ENCODE measurements around the gene IL34.

The IL34 gene

GRCh38 chr16:70657956-70658355, 11.6 kb downstream of the IL34 start:
- Histone ChIP-seq H3K9ac (ENCODE audit: low read depth, low read length) (no peak overlapping the region), H3K79me2 (ENCODE audit: insufficient read depth, low read length) (no peaks in the 10 kb centered on the region), H3K4me1 (ENCODE audit: insufficient read depth, low read length) (peaks cover 6% of the 10 kb centered on the region), H3K4me3 (ENCODE audit: low read depth in 1 of 2, low read length in 2 of 2) (no peak overlapping the region), H3K27ac (ENCODE audit: low read length) (no peak overlapping the region), H2AFZ (ENCODE audit: low read depth, low read length) (no peak overlapping the region), H3K36me3 (ENCODE audit: insufficient read depth, low read length) (no peaks in the 10 kb centered on the region), H3K4me2 (ENCODE audit: insufficient read depth, low read length) (no peak overlapping the region), H3K9me3 (ENCODE audit: insufficient read depth, low read length, severe bottlenecking) (no peaks in the 10 kb centered on the region), H3K27me3 (ENCODE audit: insufficient read depth, low read length, poor library complexity) (no peaks in the 10 kb centered on the region), H4K20me1 (ENCODE audit: insufficient read depth, low read length) (no peaks in the 10 kb centered on the region)
- no peak for DNase-seq
- TF ChIP-seq EZH2 (IDR thresholded peaks at IDR 0.05; ENCODE audit: borderline replicate concordance, low read depth, low read length, severe bottlenecking), result no peak
- TF ChIP-seq, protein P1, sequence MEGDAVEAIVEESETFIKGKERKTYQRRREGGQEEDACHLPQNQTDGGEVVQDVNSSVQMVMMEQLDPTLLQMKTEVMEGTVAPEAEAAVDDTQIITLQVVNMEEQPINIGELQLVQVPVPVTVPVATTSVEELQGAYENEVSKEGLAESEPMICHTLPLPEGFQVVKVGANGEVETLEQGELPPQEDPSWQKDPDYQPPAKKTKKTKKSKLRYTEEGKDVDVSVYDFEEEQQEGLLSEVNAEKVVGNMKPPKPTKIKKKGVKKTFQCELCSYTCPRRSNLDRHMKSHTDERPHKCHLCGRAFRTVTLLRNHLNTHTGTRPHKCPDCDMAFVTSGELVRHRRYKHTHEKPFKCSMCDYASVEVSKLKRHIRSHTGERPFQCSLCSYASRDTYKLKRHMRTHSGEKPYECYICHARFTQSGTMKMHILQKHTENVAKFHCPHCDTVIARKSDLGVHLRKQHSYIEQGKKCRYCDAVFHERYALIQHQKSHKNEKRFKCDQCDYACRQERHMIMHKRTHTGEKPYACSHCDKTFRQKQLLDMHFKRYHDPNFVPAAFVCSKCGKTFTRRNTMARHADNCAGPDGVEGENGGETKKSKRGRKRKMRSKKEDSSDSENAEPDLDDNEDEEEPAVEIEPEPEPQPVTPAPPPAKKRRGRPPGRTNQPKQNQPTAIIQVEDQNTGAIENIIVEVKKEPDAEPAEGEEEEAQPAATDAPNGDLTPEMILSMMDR (IDR thresholded peaks at IDR 0.05; ENCODE audit: borderline replicate concordance, extremely low read depth, low read length, poor library complexity, severe bottlenecking), result no peak
- no peak for ATAC-seq (ENCODE audit: insufficient read depth, low read depth)

- peaks cover 4% of the 10 kb centered on the region for H3K4me1 ChIP-seq (ENCODE audit: insufficient read depth, low read length)
- no peak overlapping the region for H3K27ac ChIP-seq (ENCODE audit: low read length)
- H4K20me1 ChIP-seq (ENCODE audit: insufficient read depth, low read length), result no peaks in the 10 kb centered on the region
- H3K4me2 ChIP-seq (ENCODE audit: insufficient read depth, low read length), result no peak overlapping the region
- no peak for DNase-seq
- peaks cover 7% of the 10 kb centered on the region for H3K36me3 ChIP-seq (ENCODE audit: insufficient read depth, low read length)
- no peak overlapping the region for H3K4me3 ChIP-seq (ENCODE audit: low read depth in 1 of 2, low read length in 2 of 2)
- H3K9me3 ChIP-seq (ENCODE audit: insufficient read depth, low read length, severe bottlenecking), result no peaks in the 10 kb centered on the region
- H2AFZ ChIP-seq (ENCODE audit: low read depth, low read length), result no peak overlapping the region
- H3K79me2 ChIP-seq (ENCODE audit: insufficient read depth, low read length), result no peaks in the 10 kb centered on the region
- H3K27me3 ChIP-seq (ENCODE audit: insufficient read depth, low read length, poor library complexity), result no peaks in the 10 kb centered on the region
- TF ChIP-seq, protein P1 (IDR thresholded peaks at IDR 0.05; ENCODE audit: borderline replicate concordance, extremely low read depth, low read length, poor library complexity, severe bottlenecking), result no peak
- no peak for TF ChIP-seq EZH2 (IDR thresholded peaks at IDR 0.05; ENCODE audit: borderline replicate concordance, low read depth, low read length, severe bottlenecking)
- no peak overlapping the region for H3K9ac ChIP-seq (ENCODE audit: low read depth, low read length)
- no peak for ATAC-seq (ENCODE audit: insufficient read depth, low read depth)
Measured at GRCh38 chr16:70658921-70659320, 12.6 kb downstream of the IL34 start.

DNA sequence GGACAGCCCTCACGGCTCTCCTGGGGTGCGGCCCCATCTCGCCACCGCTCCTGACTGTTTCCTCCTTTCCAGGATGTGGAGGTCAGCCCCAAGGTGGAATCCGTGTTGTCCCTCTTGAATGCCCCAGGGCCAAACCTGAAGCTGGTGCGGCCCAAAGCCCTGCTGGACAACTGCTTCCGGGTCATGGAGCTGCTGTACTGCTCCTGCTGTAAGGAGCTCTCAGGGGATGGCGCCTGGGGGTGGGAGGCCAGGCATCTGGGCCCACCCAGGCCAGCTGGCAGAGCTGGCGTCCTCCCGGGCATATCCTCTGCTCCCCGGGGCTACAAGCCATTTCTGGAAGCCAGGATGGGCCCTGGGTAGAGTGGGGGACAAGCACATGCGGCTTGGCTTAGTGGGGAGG, 13.2 kb downstream of the IL34 start:
- Histone ChIP-seq H3K27me3 (ENCODE audit: insufficient read depth, low read length, poor library complexity) (no peaks in the 10 kb centered on the region), H3K9ac (ENCODE audit: low read depth, low read length) (no peak overlapping the region), H3K4me2 (ENCODE audit: insufficient read depth, low read length) (no peak overlapping the region), H3K9me3 (ENCODE audit: insufficient read depth, low read length, severe bottlenecking) (no peaks in the 10 kb centered on the region), H3K36me3 (ENCODE audit: insufficient read depth, low read length) (peaks cover 12% of the 10 kb centered on the region), H3K27ac (ENCODE audit: low read length) (no peak overlapping the region), H2AFZ (ENCODE audit: low read depth, low read length) (no peak overlapping the region), H3K4me1 (ENCODE audit: insufficient read depth, low read length) (no peaks in the 10 kb centered on the region), H3K4me3 (ENCODE audit: low read depth in 1 of 2, low read length in 2 of 2) (no peak overlapping the region), H4K20me1 (ENCODE audit: insufficient read depth, low read length) (no peaks in the 10 kb centered on the region), H3K79me2 (ENCODE audit: insufficient read depth, low read length) (no peaks in the 10 kb centered on the region)
- DNase-seq, result no peak
- no peak for ATAC-seq (ENCODE audit: insufficient read depth, low read depth)
- TF ChIP-seq EZH2 (IDR thresholded peaks at IDR 0.05; ENCODE audit: borderline replicate concordance, low read depth, low read length, severe bottlenecking), result no peak
- TF ChIP-seq, protein P1 (IDR thresholded peaks at IDR 0.05; ENCODE audit: borderline replicate concordance, extremely low read depth, low read length, poor library complexity, severe bottlenecking), result no peak
